HG03066 (cell line): ENCODE measurements around the gene PTPRG.

Experiments
- ATAC-seq: cut with Tn5 transposase; IDR thresholded peaks from one replicate; pipeline ENCODE4 v1.9.1; 2021; ENCODE audit warnings: low read depth; ENCODE audit not compliant: unreplicated experiment

Gene PTPRG

DNA sequence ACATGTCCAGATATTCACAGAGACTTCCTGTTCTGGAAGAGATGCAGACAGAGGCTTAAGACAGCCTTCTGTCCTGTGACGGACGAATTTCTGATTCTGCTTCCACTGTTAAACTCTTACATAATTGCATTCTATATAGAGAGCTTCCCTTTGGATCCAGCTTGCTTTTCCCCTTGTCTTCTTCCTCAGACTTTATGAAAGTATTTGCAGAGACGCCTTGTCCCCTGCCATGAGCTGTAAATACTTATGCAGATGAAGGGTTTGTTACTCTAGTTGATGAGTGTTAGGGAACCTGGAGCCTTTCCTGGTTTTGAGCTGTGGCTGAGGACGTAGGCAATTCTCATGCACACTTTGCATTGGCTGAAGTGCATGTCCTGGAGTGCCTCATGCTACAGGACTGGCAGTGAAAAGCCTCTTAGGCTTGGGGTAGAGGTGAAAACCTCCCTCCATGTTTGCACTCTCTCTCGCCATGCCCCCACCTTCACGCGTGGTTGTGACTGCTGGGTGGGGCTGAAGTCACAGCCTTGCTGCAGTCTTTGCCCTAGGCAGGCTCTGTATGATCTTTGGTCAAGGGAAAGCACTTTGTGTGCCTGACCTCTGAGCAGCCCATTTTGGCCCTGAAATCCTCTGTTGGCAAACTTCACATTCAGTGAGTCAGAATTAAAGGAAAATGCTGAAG is 286.6 kb downstream of the PTPRG start:
- no peak for ATAC-seq

DNA sequence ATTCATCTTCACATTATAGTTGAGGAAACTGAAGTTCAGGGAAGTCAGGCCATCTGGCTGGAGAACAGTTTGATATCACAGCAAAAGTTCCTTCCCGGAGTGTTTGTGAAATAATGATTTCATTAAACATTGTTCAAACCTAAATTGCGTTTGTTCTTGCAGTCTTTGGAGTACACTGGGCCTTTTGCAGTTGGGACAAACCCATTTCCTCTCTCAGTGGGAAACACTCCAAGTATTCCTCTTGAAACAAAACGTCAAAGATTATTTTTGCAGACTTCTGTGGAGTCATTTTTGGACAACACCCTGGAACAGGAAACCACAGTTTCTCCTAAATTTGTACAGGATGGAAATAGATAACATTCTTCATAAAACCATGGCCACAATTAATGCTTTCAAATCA is 287.5 kb downstream of the PTPRG start:
- no peak for ATAC-seq

DNA sequence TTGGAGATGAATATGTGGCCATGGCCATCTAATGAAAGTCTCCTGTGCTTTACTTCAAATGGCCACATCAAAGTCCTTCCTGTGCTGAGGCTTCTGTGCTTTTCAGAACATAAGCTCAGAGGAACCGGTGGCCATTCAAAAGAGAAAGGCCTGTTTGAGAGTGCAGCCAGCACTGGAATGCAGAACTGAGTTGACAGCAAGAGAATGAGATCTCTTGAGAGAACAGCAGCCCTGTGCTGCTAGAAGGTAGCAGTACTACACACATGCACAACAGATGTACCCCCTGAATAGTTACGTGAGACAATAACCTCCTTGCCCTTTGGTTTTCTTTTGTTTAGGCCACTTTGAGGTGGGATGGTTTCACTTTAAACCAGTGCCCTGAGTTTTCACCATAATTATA is 292.5 kb downstream of the PTPRG start:
- ATAC-seq: no peak

DNA sequence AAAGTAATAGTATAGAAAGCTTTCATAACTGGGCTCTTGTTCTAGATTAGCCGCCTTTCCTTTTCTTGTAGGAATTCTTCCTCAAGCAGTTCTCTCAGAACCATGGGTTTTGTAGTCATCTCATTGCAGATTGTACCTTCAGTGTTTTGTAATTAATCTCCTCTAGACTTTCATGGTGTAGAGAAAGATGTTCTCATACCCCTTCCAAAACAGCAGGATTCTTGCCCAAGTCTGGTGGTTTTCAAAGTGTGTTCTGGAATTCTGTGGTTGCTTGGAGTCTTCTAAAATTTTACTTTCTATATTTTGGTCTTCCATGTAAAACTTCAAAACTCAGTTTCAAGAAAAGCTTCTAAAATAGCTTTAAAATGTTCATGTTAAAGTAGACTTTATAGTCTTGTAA is 293.8 kb downstream of the PTPRG start:
- ATAC-seq: no peak

DNA sequence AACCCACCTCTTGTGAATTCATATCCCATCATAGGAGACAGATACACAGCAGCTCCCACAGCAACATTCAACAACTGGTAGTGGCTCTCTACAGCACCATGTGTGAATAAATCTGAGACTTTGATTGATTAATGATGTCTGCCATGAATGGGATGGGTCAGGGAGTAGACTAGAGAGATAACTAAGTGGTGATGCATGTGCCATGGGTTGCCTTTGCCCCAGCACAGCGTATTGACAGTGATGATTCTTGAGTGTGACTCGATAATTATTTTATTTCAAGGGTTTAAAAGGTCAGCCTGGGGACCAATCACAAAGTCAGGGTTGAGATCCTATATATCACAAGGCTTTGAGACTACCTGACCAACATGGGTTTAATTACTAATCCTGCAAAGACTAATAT is 295.9 kb downstream of the PTPRG start:
- ATAC-seq: no peak

GRCh38 chr3:61858054-61858453 is 296.7 kb downstream of the PTPRG start:
- no peak for ATAC-seq

GRCh38 chr3:61861410-61861809 is 300.0 kb downstream of the PTPRG start:
- ATAC-seq: no peak

DNA sequence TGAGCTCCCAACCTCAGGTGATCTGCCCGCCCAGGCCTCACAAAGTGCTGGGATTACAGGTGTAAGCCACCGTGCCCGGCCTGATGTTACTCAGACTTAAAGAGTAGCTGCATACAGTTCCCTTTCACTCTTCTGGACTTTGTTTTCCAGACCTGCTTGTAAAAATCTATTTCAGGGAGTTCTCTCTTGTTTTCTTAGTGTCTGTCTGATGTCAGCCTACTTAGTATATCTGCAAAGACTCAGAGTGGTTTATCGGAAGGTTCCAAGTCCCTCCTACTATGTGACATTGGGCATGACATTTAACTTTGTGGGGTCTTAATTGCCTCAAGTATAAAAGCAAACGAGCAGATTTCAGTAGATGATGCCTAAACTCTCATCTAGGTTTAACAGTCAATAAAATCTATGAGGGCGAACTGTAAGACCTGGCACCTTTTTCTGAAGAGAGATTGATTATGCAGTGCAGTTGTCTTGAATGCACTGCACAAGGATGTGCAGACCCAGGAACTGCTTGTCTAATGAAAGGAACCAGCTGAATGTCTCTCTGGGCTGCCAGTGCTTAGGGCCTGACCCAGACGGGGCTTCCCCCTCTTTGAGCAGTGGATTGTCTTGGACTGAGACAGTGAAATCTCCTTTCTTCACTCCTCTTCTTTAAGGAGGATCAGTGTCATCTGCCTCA is 301.4 kb downstream of the PTPRG start:
- ATAC-seq: no peak

DNA sequence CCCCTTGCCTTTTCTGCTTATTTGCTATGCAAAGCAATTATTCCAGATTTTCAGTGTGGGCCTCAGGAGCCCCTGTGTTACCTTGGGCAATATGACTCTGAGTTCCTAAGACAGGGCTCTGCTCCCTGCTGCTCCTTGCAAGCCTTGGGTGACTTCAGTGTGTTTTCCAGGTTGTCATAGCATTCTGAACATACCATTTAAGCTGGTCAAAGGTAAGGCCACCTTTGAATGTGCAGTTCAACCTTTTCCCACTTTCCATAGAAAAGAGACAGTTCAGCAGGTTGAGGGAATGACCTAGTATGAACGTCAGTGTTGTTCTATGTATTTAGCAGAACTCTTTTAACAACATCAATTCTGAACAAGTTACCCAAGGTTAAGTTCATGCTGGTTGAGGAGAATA is 302.2 kb downstream of the PTPRG start:
- ATAC-seq: no peak

GRCh38 chr3:61864886-61865285 is 303.5 kb downstream of the PTPRG start:
- ATAC-seq: no peak

- no peak for ATAC-seq
These were observed 304.2 kb downstream of the PTPRG start for GRCh38 chr3:61865466-61866152.

DNA sequence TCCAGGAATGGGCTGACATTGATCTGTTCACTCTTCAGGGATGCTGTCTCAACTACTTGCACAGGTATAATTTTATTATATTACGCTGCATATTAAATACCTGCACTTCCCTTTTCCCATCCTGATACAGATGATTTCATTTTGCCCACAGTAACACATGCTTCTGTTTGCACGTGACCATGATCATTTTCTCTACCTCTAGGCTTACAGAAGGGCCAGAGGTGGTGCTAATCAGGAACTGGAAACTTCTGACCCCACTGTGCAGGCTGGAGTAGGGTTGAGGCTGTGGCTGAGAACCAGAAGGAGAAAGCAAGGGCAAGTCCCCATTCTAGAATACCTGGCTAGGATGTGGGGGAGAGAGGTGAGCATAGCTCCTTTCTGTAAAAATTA is 304.8 kb downstream of the PTPRG start:
- no peak for ATAC-seq

GRCh38 chr3:61866961-61867461 is 305.6 kb downstream of the PTPRG start:
- ATAC-seq: no peak

DNA sequence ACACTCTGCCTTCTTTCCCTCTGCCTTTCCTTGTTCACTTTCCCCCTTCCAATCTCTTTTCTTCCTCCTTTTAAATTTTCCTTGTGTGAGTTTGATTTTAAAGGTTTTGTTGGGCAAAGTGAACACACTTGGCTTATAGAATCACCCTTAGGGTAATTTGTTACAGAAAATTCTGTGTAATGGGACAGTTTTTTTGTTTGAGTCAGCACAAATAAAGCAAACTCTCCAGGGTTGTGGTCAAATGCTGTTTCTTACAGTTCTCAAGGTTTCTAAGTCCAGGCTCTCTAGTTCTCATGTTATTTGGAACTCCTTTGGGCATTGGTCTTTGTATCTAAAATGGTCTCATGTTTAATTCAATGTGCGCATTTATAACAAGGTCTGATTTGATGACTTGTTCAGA is 307.1 kb downstream of the PTPRG start:
- ATAC-seq: no peak

- ATAC-seq: no peak
These were observed 308.0 kb downstream of the PTPRG start for GRCh38 chr3:61869371-61869770.

DNA sequence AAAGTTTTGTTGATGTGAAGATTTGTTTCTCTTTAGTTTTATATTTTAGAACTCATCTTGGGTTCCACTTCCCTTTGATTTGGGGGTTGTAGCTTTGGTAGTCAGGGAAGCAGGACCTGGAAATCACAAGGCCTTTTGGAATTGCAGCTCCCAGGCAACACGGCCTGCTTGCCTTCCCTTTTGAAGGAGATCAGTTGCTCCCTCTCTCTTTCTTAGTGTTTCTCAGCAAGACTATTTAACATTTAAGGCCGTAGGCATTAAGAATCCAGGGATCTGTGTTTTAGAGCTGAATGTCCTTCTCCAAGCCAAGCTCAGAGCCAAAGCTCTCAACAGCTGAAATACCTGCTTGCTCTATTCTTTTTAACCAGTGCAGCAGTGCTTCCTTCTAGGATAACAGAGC is 310.3 kb downstream of the PTPRG start:
- no peak for ATAC-seq

- no peak for ATAC-seq
These were observed 310.8 kb downstream of the PTPRG start for GRCh38 chr3:61872077-61872706.

DNA sequence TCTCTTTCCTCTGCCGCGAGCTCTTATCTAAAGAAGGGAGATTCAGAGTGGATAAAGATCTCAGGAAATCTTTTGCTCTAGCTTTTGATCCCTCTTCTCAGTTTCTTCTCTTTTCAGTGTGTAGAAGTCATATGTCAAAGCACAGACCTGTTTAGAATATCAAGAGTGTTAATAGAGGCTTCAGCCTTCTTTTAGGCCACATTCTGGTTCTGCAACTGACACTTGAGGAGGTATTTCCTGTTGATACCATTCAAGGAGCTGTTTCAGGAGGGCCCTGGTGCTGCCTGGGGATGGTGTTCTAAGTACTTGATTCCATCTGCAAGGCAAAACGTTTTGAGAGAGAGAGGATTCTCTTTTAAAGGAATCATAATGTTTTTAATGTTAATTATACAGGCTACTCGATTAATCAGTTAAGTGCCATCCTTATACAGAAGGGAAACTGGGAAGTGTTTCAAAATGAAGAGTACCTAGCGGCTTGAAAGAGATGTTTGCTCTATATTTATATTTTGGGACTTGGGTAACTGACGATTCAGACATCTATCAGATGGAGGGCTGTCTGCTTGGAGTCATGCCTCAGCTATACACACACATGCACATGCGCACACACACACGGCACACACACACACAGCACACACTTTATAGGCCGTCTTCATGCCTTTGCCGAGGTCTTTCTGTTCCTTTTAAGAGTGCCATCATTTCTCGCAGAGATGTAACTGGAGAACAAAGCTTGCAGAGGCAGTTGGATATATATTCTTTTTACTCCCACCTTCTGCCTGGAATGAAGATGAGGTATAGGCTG is 313.9 kb downstream of the PTPRG start:
- no peak for ATAC-seq

- no peak for ATAC-seq
These were observed 314.8 kb downstream of the PTPRG start for GRCh38 chr3:61875976-61876671.

DNA sequence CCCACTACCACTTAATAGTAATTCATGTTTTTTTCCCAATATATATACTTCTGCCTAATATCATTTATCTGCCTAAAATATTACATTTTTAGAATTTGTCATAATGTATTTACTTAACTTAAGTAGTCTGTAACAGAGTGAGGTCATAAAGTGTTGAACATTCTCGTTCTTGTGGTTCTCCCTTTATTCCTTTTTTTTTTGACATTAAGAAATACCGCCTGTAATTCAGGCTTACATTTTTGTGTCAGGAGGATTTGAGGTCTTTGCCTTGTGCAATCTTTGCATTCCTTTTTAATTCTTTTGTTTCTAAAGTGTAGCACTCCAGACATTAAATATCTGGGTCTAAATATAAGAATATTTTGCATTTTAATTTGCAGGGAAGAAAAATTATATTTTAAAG is 315.4 kb downstream of the PTPRG start:
- no peak for ATAC-seq
